Smooth muscle cell of bladder (primary cell): ENCODE results near the gene FAM153A. TPM values are rescaled to one million over a fixed set of nuclear protein-coding genes. Genes with fewer than 3 reads are reported as not detected.

Experiments used
- total RNA-seq: library from RNA; depleted of rRNA; stranded (reverse); fragments of >200 nt; gene quantifications from 2 replicates; pipeline ENCODE4 v1.2.3, GENCODE V29; 2014

Gene FAM153A
- not detected in 2 replicates for total RNA-seq

DNA sequence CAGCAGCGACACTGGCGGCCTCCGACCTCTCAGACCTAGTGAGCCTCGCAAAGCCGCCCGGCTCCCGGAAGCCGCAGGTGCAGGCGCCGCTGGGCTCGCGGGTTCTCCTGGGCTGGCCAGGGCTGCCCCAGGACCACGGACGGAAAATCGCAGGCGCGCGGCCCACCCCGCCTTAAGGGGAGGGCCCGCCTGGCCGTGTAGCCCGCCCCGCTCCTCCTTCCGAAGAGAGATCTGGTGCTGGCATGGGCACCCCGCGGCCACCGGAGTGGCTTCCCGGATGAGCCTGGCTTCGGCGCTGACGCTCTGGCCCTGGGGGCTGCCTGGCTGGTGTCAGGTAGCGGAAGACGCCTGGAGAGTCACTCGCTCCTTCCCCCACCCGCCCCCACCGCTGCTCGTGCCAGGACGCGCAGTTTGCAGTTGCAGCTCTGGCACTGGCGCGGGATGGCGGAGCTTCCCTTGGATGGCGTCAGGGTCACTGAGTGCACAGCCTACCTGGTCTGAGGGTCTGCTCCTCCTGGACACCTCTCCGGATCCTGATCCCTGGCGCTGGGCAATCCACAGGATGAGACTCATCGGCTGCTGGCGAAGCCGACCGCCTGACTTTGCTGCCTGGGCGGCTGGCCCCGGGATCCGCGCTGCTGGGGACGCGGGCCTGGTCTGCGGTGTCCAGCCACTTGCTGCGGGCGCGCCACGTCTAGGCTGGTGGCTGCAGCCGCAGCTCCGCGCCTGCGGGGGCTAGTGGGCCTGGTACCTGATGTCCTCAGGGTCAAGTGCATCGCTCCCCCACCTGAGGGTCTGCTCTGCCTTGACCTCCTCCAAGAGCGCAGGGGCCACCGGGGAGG lies at the start of gene FAM153A:
TSS of gene FAM153A (minus strand) at position 108 of the 842 bp plus-strand sequence.

Other genes with a start within 250 kb of the FAM153A start
- gene FAM193B, start 228.3 kb downstream of the FAM153A start, total RNA-seq, result 12.2 and 14.1 TPM in 2 replicates
- 192 and 233 TPM in 2 replicates for gene TMED9, start 190.7 kb downstream of the FAM153A start, total RNA-seq
- 36.3 and 43.5 TPM in 2 replicates for gene B4GALT7, start 182.8 kb downstream of the FAM153A start, total RNA-seq
- not detected in 2 replicates for gene PROP1, start 213.3 kb upstream of the FAM153A start, total RNA-seq